PC-3 (cell line): Measurements from ENCODE around the gene TNP2. TPM values are rescaled to one million over a fixed set of nuclear protein-coding genes. Genes with fewer than 3 reads are reported as not detected.

Experiments
- ATAC-seq: fragments of 200-7000 bp; cut with Tn5 transposase; 2 replicates; pipeline ENCODE4 v1.9.1; 2020; ENCODE audit warnings: mild to moderate bottlenecking, moderate library complexity
- BruUV-seq: library from RNA; stranded (reverse); fragments of 400-500 nt; replicated peaks from 2 replicates; lab custom pipeline; 2021; lab: Mats Ljungman, UMichigan
- CTCF ChIA-PET: fragments of 300-600 bp; sonication (Branson Sonifier 250); formaldehyde crosslinking; loops from one replicate; lab custom pipeline; 2022; ENCODE audit warnings: antibody characterized with exemption; lab: Charles Lee
- POLR2A ChIA-PET: fragments of 300-600 bp; sonication (Branson Sonifier 250); formaldehyde crosslinking; loops from one replicate; lab custom pipeline; 2022; ENCODE audit warnings: antibody characterized with exemption; ENCODE audit not compliant: unreplicated experiment; lab: Charles Lee
- DNase-seq: peaks from one replicate; pipeline ENCODE4 v3.0.0-alpha.2; 2015
- H2AFZ ChIP-seq: fragments of 300-600 bp; sonication (generic); 2 replicates; pipeline ENCODE4 v1.6.0; 2016; ENCODE audit warnings: antibody characterized with exemption, low read length
- H3F3A ChIP-seq: fragments of 300-600 bp; sonication (generic); one replicate; pipeline ENCODE4 v1.6.0; 2017; ENCODE audit warnings: antibody characterized with exemption, low read length, control low read depth, mild to moderate bottlenecking; ENCODE audit not compliant: unreplicated experiment
- H3K27ac ChIP-seq: fragments of 300-600 bp; sonication (generic); 2 replicates; pipeline ENCODE4 v1.5.1; 2016; ENCODE audit warnings: mild to moderate bottlenecking, low read length
- H3K27me3 ChIP-seq: fragments of 300-600 bp; sonication (generic); 2 replicates; pipeline ENCODE4 v1.6.1; 2016; ENCODE audit warnings: low read length, mixed read lengths
- H3K36me3 ChIP-seq: fragments of 300-600 bp; sonication (generic); 2 replicates; pipeline ENCODE4 v1.6.1; 2016; ENCODE audit warnings: low read depth, mixed run types, low read length, mixed read lengths
- H3K4me1 ChIP-seq: fragments of 300-600 bp; sonication (generic); 2 replicates; pipeline ENCODE4 v1.5.1; 2016; ENCODE audit warnings: low read length; ENCODE audit not compliant: insufficient read depth
- H3K4me2 ChIP-seq: fragments of 300-600 bp; sonication (generic); 2 replicates; pipeline ENCODE4 v1.6.0; 2016; ENCODE audit warnings: low read length
- H3K4me3 ChIP-seq: fragments of 300-600 bp; sonication (generic); 2 replicates; pipeline ENCODE4 v1.5.1; 2016; ENCODE audit warnings: mild to moderate bottlenecking, low read length, mixed read lengths
- H3K79me2 ChIP-seq: fragments of 300-600 bp; sonication (generic); 2 replicates; pipeline ENCODE4 v1.6.1; 2017; ENCODE audit warnings: low read length, mixed read lengths
- H3K9ac ChIP-seq: fragments of 300-600 bp; sonication (generic); 2 replicates; pipeline ENCODE4 v1.6.0; 2016; ENCODE audit warnings: mild to moderate bottlenecking, low read length
- H3K9me2 ChIP-seq: fragments of 300-600 bp; sonication (generic); replicated peaks from 2 replicates; pipeline ENCODE4 v1.6.1; 2016; ENCODE audit warnings: mixed run types, low read length, mixed read lengths
- H3K9me3 ChIP-seq: fragments of 300-600 bp; sonication (generic); 2 replicates; pipeline ENCODE4 v1.6.1; 2016; ENCODE audit warnings: low read length, mixed read lengths
- H4K20me1 ChIP-seq: fragments of 300-600 bp; sonication (generic); 2 replicates; pipeline ENCODE4 v1.6.1; 2016; ENCODE audit warnings: low read length, mixed read lengths
- CTCF ChIP-seq: fragments of 300-600 bp; sonication (generic); conservative IDR thresholded peaks from 2 replicates; pipeline ENCODE4 v1.5.1; 2017; ENCODE audit warnings: antibody characterized with exemption, low read depth, mild to moderate bottlenecking, low read length
- EZH2 ChIP-seq: fragments of 300-600 bp; sonication (generic); IDR thresholded peaks from one replicate; pipeline ENCODE4 v1.6.1; 2017; ENCODE audit warnings: antibody characterized with exemption, mild to moderate bottlenecking, low read length; ENCODE audit not compliant: unreplicated experiment
- EZH2phosphoT487 ChIP-seq: fragments of 300-600 bp; sonication (generic); IDR thresholded peaks from 2 replicates; pipeline ENCODE4 v1.6.1; 2018; ENCODE audit warnings: mild to moderate bottlenecking, antibody characterized with exemption, low read length, borderline replicate concordance
- intact Hi-C: fragments of 100-400 bp; cut with micrococcal nuclease; formaldehyde crosslinking; loops from 2 replicates; pipeline ENCODE4 v1.9.0; 2023
- total RNA-seq: library from RNA; depleted of rRNA; stranded (reverse); fragments of >200 nt; gene quantifications from 2 replicates; pipeline ENCODE4 v1.2.3, GENCODE V29; 2014

Gene TNP2
- total RNA-seq, 1 experiment from 2014 or later: not detected

GRCh38 chr16:11258553-11259492 is 10.3 kb downstream of the TNP2 start:
- ATAC-seq (no peak), DNase-seq (no peak)
- H3K9me2 ChIP-seq: no peaks in the 10 kb centered on the region
- no peaks in the 10 kb centered on the region for H3F3A ChIP-seq
- H3K27me3 ChIP-seq: no peaks in the 10 kb centered on the region
- no peak overlapping the region for H3K9ac ChIP-seq
- no peak overlapping the region for H3K27ac ChIP-seq
- CTCF ChIA-PET: no interaction called here
- no peak overlapping the region for H3K4me3 ChIP-seq
- H2AFZ ChIP-seq: no peak overlapping the region
- POLR2A ChIA-PET: no interaction called here
- H3K4me1 ChIP-seq: peaks cover 13% of the 10 kb centered on the region
- peaks cover 9% of the 10 kb centered on the region for H4K20me1 ChIP-seq
- intact Hi-C loops: loop anchor here (5.0 to 10.0 kb wide), 2 partner anchors 98 to 124 kb away; no protein-coding TSS in a partner anchor
- no peak overlapping the region for H3K4me2 ChIP-seq
- TF ChIP-seq EZH2 (no peak), CTCF (no peak), EZH2phosphoT487 (no peak)
- no peaks in the 10 kb centered on the region for H3K9me3 ChIP-seq
- peaks cover 17% of the 10 kb centered on the region for H3K79me2 ChIP-seq
- no peaks in the 10 kb centered on the region for H3K36me3 ChIP-seq
- no TSS peak for BruUV-seq

- peaks cover 22% of the 10 kb centered on the region for H4K20me1 ChIP-seq
- H3K4me3 ChIP-seq: peak overlapping the region; percentile 82
- intact Hi-C loops: loop anchor here (1.0 to 10.0 kb wide), 3 partner anchors 100 to 286 kb away; no protein-coding TSS in a partner anchor
- H3K79me2 ChIP-seq: peaks cover 26% of the 10 kb centered on the region
- H3K27me3 ChIP-seq: no peaks in the 10 kb centered on the region
- H3K36me3 ChIP-seq: no peaks in the 10 kb centered on the region
- DNase-seq: peak; percentile 75
- TF ChIP-seq EZH2 (no peak), CTCF (peak; percentile 69)
- POLR2A ChIA-PET: no interaction called here
- CTCF ChIA-PET: interaction anchor here (0.6 to 1.0 kb wide), 2 partner anchors 96 to 286 kb away, joined by 4 to 7 read pairs; no protein-coding TSS in a partner anchor
- peak overlapping the region; percentile 79 for H3K9ac ChIP-seq
- peak overlapping the region; percentile 99 for H3K4me2 ChIP-seq
- H3K4me1 ChIP-seq: peaks cover 21% of the 10 kb centered on the region
- BruUV-seq: no TSS peak
- peak overlapping the region; percentile 73 for H2AFZ ChIP-seq
- peak overlapping the region; percentile 75 for H3K27ac ChIP-seq
- ATAC-seq: peak; percentile 58
- no peaks in the 10 kb centered on the region for H3K9me3 ChIP-seq
- no peaks in the 10 kb centered on the region for H3K9me2 ChIP-seq
- H3F3A ChIP-seq: no peaks in the 10 kb centered on the region
These were observed 11.8 kb downstream of the TNP2 start for GRCh38 chr16:11257131-11257938.
